T-helper 1 cell (primary cell): ENCODE results near the gene SORCS3.
"Not testable (repeated sequence)": the region's sequence is repeated elsewhere in the genome, so short reads cannot be mapped to it uniquely, and the experiment has no call there.

ENCODE experiments used
- DNase-seq, 5 donors: peaks; one replicate each; pipeline ENCODE4 v3.0.0-alpha.2; 2012 to 2020

SORCS3 gene

DNA sequence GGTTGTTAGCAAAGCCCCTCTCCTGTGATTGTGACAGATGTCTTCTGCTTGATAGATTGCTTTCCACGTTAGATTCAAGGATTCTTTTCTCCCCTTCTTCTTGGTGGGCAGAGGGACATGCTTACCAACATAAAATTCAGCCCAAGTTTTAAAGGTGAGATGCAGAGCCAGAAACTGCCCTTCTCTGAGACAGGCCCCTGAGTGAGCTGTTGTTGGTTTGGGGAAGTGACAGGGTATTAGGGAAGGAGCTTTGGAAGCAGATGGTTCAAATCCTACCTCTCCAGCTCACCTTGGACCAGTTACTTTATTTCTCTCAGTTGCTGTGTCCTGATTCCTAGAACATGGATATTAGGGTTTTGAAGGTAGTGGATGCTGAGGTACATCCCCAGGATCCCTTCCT lies 53.0 kb downstream of the SORCS3 start:
- no peak for DNase-seq

DNA sequence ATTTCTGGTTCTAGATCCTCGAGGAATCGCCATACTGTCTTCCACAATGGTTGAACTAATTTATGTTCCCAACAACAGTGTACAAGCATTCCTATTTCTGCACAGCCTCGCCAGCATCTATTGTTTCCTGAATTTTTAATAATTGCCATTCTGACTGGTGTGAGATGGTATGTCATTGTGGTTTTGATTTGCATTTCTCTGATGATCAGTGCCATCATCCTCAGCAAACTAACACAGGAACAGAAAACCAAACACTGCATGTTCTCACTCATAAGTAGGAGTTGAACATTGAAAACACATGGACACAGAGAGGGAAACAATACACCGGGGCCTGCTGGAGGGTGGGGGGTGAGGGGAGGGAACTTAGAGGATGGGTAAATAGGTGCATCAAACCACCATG lies 62.2 kb downstream of the SORCS3 start:
- DNase-seq, result not testable (repeated sequence)

GRCh38 chr10:104706886-104707285 lies 65.8 kb downstream of the SORCS3 start:
- DNase-seq, result no peak

DNA sequence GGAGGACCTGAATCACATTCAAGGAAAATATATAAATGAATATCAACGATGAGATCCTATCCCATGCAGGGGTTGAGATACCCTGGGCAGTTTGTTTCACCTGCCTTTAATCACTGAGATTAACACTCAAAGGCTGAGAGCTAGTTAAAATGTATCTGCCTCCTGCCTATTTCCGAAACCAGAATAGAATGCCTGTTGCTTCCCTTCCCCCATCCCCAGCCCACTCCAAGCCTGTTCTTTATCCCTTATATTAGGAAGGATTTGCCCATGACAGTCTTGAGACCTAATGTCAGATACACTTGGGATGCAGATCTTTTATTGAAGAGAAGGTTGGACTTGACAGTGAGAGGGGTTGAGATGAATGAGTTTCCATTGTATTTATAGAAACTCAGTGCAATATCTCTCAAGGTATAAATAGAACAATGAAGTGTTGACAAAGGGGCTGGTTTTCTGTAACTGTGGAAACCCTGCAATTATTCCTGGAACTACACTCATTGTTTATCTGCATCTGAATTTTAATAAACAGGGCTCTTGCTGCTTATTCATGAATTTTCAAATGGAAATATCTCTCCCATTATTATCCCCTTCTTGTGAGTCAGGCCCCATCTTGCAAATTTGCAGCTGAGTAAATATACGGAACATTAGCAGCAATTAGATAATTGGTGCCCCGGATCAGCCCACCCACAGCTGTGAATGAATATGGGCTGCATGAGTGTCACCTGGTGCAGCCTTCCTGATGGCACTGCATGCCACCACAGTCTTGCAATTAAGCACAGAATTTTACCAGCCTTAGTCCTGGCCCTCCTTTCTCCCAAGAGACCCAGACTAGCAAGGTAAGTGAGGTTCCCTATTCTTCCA lies 66.7 kb downstream of the SORCS3 start:
- DNase-seq, result no peak

GRCh38 chr10:104711302-104711721 lies 70.2 kb downstream of the SORCS3 start:
- DNase-seq, result no peak

DNA sequence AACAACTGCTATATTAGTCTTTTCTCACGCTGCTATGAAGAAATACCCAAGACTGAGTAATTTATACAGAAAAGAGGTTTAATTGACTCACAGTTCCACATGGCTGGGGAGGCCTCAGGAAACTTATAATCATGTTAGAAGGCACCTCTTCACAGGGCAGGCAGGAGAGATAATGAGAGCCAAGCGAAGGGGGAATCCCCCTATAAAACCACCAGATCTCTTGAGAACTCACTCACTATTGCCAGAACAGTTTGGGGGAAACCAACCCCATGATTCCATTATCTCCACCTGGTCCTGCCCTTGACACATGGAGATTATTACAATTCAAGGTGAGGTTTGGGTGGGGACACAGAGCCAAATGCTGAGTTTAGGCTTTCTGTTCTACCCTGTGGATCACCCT lies 89.5 kb downstream of the SORCS3 start:
- DNase-seq, result not testable (repeated sequence)

GRCh38 chr10:104731192-104731591 lies 90.1 kb downstream of the SORCS3 start:
- no peak for DNase-seq

DNA sequence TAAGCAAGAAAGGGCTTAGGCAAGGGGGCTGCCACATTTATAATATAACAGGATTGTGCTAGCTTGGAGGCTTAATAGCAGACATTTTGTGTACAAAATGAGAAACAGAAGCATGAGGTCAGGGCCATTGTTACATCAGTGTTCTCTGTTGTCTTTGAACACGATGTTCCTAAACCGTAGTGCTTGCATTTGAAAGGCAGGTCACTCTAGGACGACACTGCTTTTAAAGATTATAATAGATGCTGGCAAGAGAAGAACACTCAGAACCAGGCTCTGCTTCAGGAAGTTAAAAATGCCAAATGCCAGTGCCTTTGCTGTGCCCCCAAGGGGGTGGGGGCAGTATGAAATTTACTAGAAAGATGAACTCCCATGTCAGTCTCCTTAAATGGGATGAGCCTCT lies 91.1 kb downstream of the SORCS3 start:
- no peak for DNase-seq

DNA sequence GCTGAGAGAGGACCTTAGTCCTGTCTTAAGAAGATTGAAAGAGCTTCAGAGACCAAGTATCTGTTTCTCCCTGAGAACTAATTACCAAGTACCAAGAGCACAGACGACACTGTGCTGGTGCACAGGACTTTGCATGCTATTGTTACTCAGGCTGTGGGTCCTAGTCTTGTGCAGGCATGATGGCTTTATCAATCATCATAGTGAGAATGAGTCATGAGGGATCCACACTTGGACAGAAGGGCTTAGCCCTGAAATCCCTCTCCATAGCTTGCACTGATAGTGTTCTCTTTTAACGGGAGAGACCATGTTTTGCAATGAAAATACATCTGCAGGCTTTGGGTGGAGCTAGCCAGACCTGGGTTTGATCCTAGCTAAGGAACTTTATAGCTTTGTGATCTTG lies 93.3 kb downstream of the SORCS3 start:
- no peak for DNase-seq

GRCh38 chr10:104735036-104735756 lies 94.1 kb downstream of the SORCS3 start:
- DNase-seq, result no peak

GRCh38 chr10:104735757-104736391 lies 94.8 kb downstream of the SORCS3 start:
- DNase-seq, result no peak

- DNase-seq, result no peak
Observed at GRCh38 chr10:104741127-104741526, 100.0 kb downstream of the SORCS3 start.

GRCh38 chr10:104744052-104744451 lies 103.0 kb downstream of the SORCS3 start:
- DNase-seq, result no peak

GRCh38 chr10:104750291-104750690 lies 109.2 kb downstream of the SORCS3 start:
- no peak for DNase-seq

- DNase-seq, result no peak
Observed at GRCh38 chr10:104762793-104763192, 121.7 kb downstream of the SORCS3 start.

DNA sequence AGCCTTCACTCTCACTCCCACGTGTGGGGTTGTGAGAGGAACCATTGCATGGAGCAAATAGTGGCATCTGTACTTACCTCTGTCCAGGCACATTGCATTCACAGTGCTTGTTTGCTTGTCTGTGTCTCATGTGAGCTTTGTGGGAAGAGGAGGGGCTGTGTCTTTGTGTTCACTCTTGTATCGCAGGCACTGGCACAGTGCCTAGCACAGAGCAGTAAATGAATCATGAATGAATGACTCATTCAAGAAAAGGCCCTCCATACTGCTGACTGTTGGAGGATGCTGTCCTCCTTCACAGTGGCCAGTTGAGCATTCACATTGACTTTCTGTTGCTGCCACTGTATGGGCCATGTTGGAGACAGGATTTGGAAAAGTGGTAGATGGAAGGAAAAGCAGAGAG lies 125.3 kb downstream of the SORCS3 start:
- no peak for DNase-seq

GRCh38 chr10:104767282-104767681 lies 126.2 kb downstream of the SORCS3 start:
- DNase-seq, result no peak

DNA sequence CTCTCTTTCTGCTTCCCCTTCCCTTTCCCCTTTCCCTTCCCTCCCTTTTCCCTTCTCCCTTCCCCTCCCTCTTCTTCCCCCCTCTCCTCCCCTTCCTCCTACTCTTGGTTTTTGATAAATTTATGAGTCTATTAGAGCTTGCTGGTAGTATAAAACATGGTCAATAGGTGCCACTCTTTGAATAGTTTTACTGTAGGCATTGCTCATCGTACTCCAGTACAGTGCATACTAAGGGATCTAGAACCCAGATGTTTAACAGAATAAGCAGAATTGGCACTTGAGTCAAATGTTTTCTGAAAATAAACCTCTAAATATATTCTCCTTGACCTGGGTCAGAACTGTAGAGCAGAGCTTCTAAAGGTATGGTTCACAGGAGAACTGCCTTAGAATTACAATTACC lies 126.7 kb downstream of the SORCS3 start:
- DNase-seq, result no peak

DNA sequence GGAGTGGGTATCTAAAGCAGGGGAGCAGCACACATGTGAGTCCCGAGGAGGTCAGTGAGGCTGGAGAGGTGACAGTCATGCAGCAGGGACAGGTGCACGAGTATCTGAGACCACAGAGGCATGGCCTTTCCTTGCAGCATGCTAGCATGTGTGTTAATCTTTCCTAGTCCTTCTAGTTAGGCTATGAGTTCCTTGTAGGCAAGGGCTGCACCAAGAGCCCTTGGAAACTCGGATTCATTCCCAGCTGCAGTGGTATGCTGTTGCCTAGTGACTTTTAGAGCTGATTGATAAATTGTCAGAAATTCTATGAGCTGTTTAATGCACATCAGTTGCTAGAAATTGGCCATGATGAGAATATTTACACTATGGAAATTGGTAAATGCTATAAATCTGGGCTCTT lies 132.0 kb downstream of the SORCS3 start:
- DNase-seq, result no peak

- DNase-seq, result no peak
Observed at GRCh38 chr10:104774234-104774633, 133.1 kb downstream of the SORCS3 start.

DNA sequence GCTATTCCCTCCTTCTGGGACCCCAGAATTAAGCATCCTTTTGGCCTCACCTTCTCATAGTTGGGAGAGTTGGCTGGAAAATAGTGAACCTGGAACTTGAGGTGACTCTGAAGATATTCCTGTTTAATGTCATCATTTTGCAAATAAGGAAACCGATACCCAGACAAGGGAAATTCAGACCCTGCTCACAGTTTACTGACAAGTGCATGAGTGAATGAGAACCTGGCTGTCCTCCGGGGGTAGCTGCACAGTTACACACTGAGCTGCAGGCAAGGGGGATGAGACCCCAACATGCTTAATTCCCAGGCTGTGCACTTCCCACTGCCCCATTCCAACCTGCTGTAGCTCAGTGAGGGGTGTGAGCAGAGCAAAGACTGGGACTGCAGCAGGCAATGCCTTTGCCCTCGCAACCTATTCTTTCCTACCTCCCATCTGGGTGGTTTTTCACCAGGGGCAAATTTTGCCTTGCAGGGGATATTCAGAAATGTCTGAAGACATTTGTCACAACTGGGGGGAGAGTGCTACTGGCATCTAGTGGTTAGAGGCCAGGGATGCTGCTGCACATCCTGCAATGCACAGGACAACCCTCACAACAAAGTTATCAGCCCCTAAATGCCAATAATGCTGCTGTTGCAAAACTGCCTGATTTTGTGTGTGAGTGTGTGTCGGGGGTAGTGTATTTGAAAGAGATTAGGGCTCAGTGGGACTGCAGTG lies 136.2 kb downstream of the SORCS3 start:
- no peak for DNase-seq

GRCh38 chr10:104778371-104778770 lies 137.3 kb downstream of the SORCS3 start:
- no peak for DNase-seq

- DNase-seq, result no peak
Observed at GRCh38 chr10:104779701-104780100, 138.6 kb downstream of the SORCS3 start.
